GM18867 (cell line): Measurements from ENCODE around the gene SNX5.

Experiments used
- ATAC-seq: cut with Tn5 transposase; IDR thresholded peaks from one replicate; pipeline ENCODE4 v1.9.1; 2021; ENCODE audit warnings: mild to moderate bottlenecking, moderate library complexity; ENCODE audit not compliant: unreplicated experiment

The SNX5 gene

DNA sequence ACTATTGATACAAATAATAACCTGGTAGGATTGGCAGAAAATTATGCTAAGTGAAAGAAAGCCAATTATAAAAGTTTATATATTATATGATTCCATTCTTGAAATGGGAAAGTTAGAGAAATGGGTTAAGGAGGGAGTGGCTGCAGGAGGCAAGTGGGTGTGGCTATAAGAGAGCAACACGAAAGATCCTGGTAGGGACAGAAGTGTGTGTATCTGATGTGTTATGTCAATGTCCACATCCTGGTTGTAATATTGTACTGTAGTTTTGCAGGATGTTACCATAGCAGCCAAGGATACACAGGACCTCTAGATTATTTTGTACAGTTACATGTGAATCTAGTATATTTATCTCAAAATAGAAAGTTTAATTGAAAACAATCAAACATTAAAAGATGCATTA is 46.8 kb downstream of the SNX5 start:
- ATAC-seq: no peak

DNA sequence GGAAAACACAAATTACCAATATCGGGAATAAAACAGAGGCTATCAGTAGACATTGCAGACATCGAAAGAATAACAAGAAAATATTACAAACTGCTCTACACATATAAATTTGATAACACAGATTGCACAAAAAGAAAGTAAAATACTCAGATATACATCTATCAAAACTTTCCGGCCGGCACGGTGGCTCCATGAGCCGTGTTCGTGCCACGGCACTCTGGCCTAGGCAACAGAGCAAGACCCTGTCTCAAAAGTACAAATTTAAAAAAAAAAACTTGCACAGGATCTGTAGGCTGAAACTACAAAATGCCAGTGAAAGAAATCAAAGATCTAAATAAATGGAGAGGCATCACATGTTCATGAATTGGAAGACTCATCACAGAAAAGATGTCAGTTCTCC is 49.4 kb downstream of the SNX5 start:
- no peak for ATAC-seq

DNA sequence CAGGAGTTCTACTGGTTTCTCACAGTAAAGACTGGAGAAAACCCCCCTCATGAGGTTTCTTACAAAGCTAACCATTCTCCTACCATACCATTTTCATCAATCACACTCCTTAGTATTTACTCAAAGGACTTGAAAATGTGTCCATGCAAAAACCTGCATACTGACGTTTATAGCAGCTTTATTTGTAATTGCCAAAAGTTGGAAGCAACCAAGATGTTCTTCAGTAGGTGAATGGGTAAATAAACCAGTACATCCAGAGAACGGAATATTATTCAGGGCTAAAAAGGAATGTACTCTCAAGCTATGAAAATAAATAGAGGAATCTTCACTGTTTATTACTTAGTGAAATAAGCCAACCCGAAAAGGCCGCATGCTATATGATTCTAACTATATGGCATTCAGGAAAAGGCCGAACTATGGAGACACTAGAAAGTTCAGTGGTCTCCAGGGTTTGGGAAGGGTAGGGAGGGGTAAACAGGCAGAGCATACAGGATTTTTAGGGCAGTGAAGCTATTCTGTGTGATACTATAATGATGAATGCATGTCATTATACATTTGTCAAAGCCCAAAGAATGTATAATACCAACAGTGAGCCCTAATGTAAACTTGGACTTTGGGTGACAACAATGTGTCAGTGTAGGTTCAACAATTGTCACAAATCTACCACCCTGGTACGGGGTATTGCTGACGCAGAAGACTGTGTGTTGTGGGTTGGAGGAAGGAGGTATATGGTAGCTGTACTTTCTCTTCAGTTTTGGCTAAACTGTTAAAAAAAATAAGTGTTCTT is 50.6 kb downstream of the SNX5 start:
- no peak for ATAC-seq

DNA sequence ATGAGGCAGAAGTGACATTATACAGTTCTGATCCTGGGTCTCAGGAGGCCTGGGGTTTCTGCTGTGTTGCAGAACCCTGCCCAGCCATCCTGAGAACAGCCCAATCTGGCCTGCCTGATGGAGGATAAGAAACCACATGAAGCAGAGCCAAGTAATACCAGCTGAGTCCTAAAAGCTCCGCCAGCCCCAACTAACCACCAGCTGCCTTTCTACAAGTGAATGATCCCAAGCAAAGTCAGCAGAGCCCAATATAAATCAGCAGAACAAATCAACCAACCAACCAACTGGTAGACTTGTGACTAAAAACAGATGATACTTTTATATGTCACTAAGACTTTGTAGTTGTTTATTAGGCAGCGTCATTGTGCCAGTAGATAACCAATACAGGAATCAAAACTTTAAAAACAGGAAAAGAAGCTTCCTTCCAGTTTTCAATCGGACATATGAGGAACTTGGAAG is 52.1 kb downstream of the SNX5 start:
- ATAC-seq: no peak

DNA sequence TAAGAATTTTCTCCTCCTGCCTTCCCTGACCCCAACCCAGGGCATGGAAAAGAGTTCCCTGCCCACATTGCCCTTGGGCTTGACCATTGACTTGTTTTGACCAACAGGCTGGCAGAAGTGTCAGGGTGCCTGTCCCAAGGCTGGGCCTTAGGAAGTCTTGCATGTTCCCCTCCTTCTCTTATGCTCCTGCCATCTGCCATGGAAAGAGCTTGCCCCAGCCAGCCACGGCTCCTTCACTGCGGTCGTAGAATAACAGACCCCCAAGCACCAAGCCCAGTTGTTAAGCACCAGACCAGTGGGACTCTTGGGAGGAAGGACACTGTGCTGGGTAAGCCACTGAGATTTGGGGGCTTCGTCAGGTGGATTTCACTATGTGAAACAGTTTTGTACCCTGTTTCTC is 53.6 kb downstream of the SNX5 start:
- ATAC-seq: no peak

DNA sequence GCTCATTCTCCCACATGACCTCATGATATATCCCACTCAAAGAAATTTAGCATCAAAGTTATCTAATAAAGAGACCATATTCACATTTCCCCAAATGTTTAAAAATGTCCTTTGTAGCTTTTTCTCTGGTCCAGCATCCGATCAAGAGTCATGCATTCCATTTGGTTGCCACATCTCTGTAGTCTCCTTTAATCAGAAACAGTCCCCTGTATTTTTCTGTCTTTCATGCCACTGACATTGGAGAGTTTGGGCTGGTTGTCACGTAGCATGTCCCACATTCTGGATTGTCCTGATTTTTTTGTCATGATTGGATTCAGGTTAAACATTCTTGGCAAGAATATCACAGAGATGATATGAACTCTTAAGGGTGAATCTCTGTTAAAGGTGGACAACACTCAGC is 55.7 kb downstream of the SNX5 start:
- no peak for ATAC-seq

DNA sequence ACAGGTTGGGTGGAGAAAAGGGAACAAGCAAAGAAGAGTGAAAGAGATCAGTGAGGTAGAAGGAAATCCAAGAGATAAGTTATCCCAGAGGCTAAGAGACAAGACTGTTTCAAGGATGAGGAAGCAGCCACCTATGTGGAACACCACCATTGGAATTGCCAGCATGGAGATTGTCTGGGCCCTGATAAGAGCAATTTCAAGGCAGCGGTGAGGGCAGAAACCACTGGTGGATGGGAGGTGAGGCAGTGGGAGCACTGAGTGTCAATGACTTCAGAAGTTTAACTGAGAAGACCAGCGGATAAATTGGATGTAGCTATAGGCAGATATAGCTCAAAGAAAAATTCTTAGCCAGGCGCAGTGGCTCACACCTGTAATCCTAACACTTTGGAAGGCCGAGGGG is 56.7 kb downstream of the SNX5 start:
- no peak for ATAC-seq

DNA sequence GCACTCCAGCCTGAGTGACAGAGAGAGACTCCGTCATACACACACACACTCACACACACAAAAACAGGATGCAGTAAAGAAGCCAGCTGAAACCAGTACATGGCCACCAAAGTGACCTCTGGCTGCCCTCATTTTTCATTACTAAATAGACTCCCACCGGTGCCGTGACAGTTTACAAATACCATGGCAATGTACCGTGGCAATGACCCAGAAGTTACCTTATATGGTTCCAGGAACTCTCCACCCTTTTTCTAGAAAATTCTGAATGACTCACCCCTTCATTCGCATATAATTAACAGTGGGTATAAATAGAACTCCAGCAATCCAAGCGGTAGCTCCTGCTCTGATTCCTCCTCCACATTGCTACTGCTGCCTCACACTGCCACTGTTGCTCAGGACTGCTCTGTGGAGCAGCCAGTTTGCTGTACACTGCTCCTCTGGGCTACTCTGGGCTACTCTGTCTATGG is 57.7 kb downstream of the SNX5 start:
- ATAC-seq: no peak

DNA sequence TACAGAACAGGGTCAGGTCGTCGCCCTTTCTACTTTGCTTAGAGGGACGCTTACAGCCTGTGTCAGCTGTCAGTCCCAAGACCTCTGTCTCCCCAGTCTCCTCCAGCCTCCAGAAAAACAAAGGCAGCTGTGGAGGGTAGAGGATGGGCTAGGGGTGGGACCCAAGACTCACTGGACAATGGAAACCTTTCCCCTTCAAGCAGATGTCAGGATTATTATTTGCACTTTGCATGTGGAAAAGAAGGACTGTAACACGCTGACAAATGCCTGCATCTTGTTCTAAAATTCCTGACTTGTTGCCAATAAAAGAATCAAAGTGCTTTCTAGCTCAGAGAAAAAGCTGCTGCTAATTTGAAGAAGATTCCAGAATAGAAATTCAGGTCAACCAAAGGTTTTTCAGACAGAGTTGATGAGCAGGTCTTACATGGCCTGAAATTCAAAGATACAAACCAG is 58.7 kb downstream of the SNX5 start:
- ATAC-seq: no peak

DNA sequence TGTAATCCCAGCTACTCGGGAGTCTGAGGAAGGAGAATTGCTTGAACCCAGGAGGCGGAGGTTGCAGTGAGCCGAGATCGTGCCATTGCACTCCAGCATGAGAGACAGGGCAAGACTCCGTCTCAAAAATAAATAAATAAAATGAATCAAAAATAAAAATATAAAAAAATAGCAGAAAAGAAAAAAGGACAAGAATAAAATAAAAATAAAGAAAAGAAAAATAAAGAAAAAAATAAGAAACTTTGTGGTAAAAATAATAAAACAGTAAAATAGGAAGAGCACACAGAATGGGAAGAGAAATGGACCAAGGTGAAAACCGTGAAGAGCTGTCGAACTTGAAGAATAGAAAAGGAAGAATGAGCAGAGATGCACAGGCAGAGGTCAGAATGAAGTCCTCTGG is 63.0 kb downstream of the SNX5 start:
- no peak for ATAC-seq

DNA sequence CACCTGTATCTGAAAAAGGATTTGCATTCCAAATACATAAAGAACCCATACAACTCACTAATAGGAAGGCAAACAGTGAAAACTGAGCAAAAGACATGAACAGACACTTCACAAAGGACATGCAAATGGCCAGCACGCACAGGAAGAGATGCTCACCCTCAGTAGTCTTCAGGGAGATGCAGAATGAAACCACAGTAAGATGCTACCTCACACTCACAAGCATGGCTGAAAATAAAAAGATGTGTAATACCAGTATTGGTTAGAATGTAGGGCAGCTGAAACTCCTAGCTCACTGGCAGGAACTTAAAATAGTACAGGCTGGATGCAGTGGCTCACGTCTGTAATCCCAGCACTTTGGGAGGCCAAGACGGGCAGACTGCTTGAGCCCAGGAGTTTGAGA is 64.6 kb downstream of the SNX5 start:
- peak; percentile 84 for ATAC-seq

DNA sequence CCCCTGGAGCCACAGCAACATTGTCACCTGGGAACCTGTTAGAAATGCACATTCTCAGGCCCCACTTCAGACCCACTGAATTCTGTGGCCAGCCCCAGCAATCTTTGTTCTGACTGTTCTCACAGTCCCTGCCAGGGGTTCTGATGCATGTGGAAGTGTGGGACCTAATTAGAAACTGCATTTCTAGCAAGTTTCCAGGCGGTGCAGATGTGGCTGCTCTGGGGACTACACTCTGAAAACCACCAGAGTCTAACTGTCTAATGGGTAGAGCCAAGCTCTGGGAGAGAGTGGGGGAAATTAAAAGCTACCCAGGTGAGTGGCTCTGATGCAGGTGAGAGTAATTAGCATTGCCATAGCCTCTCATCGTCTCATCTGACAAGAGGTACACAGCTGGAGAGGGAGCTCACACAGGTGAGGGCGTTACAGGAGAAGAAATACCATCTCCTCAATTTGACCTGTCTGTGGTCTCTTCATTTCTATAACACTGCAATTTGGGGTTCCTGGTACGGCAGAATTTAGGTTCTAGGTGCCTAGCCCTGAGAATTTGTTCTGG is 66.0 kb downstream of the SNX5 start:
- ATAC-seq: no peak

DNA sequence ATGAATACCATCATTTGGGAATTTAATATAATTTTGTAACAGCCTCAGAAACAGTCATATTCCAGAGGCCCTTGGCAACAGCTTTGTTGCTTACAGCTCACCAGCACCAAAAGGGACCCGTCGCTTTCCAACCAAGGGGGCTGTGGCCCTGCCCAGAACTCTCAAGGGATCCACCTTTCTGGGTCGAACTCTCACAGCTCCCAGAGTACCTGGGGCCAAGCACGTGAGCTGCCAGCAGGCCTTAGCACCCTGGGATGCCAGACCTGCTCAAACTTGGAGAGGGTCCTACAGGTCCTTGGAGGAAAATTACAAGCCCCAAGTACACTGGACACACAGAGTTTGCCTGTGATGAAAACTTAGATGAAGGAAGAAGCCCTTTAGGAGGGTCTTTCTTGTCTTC is 66.6 kb downstream of the SNX5 start:
- no peak for ATAC-seq

DNA sequence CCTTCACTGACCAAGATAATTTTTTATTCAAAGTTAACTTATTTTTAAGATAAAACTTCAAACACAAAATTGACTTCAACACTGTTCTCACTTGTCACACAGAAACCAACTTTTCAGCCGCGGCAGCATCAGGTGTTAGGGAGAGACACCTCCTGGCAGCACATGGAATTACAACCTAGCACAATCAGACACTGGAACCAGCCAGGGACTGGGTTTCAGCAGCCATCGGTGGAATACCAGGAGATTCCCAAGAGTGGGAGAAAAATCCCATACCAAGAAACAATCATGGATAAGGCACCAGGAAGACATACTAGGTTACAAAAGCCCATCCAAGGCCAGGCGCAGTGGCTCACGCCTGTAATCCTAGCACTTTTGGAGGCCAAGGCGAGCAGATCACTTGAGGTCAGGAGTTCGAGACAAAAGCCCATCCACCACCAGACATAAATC is 70.0 kb downstream of the SNX5 start:
- ATAC-seq: peak; percentile 43

DNA sequence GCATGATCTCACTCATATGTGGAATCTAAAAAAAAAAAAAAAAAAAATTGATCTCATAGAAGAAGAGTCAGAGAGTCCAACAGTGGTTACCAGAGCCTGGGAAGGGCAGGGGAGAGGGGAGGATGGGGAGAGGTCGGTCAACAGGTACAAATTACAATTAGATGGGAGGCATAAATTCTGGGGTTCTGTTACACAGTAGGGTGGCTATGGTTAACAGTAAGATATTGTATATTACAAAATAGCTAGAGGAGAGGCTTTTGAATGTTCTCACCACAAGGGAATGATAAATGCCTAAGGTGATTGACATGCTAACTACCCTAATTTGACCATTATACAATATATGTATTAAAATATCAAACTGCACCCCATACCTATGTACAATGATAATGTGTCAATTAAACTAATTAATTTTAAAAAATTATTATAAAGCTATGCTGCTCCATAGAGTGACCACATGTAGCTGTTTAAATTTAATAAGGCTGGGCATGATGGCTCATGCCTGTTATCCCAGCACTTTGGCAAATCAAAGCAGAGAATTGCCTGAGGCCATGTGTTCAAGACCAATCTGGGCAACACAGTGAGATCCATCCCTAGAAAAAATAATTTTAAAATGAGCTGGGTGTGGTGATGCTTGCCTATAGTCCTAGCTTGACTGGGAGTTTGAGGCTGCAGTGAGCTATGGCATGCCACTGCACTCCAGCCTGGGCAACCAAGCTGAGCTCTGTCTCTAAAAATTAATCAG is 70.9 kb downstream of the SNX5 start:
- no peak for ATAC-seq

DNA sequence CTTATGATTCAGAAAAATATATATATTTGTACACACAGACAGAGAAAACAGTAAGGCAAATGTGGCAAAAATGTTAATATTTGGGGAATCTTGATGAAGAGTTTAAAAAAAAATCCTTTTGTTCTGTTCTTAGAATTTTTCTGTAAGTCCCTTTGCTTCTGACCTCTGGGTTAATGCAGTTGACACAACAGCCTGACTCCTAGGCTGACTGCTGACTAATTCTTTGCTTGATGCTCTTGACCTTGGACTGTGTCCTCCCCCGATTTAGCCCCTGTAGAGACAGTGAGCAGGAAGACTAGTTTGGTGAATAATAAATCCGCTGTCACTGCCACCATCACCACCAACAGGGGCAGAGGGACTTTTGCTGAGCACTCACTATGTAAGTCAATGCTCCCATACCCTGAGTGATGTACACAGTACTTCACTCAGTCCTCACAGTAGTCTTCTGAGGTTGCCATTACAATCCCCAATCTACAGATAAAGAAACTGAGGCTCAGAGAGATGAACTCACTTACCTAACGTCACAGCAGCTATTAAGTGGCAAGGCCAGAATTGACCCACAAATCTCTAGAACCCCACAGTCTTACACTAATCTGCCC is 71.7 kb downstream of the SNX5 start:
- ATAC-seq: no peak

DNA sequence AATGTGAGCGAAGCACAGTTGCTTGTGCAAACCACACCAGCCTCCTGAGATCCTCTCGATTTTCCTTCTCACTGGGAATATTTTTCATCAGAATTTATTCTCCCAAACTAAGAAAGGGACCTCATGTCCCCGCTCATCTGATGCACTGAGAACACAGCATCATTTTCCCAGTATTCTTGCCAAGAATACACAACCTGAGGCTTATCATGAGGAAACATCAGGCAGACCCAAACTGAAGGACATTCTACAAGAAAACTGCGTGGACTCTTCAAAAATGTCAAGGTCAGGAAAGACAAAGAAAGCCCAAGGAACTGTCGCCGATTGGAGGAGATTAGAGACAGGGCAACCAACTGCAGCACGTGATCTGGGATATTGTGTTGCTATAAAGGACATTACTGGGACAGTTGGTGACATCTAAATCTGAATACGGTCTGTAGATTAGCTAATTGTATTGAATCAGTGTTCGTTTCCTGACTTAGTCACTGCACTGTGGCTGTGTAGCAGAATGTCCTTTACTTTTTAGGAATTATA is 72.3 kb downstream of the SNX5 start:
- ATAC-seq: no peak

DNA sequence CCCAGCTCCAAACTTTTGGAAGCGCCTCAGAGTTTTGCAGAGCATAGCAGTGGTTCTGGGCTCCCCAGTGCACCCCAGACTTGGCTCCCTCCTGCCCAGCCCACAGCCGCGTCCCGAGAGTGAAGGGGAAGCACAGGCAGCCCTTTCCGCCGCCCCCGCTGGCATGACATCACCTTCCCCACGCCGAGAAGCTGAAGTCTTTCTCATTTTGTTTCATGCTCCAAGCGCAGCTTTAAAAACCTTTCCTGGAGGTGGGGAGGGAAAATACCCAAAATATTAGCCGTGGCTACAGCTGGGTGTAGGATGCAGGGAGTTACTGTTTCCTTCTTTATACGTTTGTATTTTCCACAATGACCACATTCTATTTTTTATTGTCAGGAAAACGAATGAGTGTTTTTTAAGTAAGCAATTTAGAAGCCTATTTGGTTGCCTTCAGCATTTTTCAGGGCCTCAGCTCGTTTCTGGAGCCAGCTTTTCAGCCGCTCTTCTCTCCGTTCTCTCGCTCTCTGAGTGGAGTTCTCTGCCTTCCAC is 72.9 kb downstream of the SNX5 start:
- peak; percentile 48 for ATAC-seq

DNA sequence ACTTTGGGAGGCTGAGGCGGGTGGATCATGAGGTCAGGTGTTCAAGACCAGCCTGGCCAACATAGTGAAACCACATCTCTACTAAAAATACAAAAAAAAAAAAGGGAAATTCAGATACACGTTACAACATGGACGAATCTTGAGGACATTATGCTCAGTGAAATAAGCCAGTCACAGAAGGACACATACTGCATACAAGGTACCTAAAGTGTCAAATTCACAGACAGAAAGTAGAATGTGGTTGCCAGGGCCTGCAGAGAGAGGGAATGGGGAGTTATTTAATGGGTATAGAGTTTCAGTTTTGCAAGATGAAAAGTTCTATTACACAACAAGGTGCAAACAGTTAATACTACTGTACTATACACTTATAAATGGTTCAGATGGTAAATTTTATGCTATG is 75.1 kb downstream of the SNX5 start:
- no peak for ATAC-seq

DNA sequence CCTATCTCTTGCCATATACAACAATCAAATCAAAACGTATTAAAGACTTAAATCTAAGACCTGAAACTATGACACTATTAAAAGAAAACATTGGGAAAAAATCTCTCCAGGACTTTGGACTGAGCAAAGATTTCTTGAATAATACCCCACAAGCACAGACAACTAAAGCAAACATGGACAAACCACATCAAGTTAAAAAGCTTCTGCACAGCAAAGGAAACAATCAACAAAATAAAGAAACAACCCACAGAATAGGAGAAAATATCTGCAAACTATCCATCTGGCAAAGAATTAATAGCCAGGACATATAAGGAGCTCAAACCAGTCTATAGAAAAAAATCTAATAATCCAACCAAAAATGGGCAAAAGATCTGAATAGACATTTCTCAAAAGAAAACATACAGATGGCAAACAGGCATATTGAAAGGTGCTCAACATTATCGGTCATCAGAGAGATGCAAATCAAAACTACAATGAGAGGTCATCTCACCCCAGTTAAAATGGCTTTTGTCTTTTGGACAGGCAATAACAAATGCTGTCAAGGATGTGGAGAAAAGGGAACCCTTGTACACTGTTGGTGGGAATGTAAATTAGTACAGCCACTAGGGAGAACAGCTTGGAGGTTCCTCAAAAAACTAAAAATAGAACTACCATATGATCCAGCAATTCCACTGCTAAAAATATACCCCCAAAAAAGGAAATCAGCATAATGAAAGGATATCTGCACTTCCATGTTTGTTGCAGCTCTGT is 76.2 kb downstream of the SNX5 start:
- ATAC-seq: no peak
